NOMO-1 treated with DMSO at 0.1 percent for 48 hours (cell line): ENCODE data around the gene FADS3.

Experiments
- DNase-seq: peaks from one replicate; lab custom pipeline; 2025; ENCODE audit not compliant: unreplicated experiment; lab: John Stamatoyannopoulos, UW

The FADS3 gene

DNA sequence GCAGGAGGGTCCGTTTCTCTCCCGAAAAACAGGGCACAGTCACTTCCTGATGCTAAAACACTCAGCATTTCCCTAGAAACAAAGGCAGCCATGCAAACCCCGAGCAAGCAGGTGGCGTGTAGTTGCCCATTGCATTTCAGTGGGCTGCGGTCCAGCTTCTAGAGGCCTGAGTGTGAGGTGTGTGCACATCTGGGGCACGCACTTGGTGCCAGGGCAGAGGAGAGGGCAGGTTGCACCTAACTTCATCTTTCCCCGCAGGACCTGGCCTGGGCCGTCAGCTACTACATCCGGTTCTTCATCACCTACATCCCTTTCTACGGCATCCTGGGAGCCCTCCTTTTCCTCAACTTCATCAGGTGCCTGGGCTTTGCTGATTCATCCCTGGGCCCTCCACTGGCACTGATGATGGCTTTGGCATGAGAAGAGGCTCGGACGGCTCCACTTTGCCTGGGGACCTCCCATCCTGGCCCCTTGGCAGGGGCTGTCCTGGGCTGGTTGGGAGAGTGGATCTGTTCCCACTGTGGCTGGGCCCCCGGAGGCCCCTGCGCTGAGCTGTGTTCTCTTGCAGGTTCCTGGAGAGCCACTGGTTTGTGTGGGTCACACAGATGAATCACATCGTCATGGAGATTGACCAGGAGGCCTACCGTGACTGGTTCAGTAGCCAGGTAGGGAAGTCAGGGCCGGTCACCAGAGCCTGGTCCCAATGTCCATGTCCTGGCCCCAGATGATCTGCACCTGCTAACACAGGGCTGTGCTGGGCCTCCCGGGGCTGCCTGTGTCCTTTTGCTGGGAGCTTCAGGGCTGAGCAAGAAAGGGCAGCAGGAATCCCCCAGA lies 28.4 kb downstream of the FADS3 start:
- DNase-seq, result no peak

DNA sequence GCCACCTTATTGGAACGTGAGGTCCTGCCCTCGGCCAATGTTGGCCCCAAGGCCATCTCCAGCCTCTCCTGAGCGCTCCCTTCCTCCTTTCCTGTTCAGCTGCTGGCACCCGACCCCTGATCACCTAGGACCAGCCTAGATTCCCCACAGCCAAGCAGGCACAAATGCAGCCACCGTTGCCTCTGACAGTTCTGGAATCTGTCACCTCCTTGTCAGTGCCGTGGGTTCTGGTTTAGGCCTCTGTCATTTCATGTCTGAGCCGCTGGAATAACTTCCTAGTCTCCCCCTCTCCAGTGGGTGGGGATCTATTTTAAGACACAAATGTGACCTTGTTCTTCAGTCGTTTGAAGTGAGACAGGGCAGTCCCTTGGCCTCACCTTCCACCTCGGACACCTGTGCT lies 29.7 kb downstream of the FADS3 start:
- no peak for DNase-seq

- DNase-seq, result no peak
Observed at GRCh38 chr11:61860054-61860903, 31.1 kb downstream of the FADS3 start.

- DNase-seq, result no peak
Observed at GRCh38 chr11:61855939-61856680, 35.2 kb downstream of the FADS3 start.

- no peak for DNase-seq
Observed at GRCh38 chr11:61854966-61855714, 36.2 kb downstream of the FADS3 start.

- no peak for DNase-seq
Observed at GRCh38 chr11:61854206-61854895, 37.0 kb downstream of the FADS3 start.

DNA sequence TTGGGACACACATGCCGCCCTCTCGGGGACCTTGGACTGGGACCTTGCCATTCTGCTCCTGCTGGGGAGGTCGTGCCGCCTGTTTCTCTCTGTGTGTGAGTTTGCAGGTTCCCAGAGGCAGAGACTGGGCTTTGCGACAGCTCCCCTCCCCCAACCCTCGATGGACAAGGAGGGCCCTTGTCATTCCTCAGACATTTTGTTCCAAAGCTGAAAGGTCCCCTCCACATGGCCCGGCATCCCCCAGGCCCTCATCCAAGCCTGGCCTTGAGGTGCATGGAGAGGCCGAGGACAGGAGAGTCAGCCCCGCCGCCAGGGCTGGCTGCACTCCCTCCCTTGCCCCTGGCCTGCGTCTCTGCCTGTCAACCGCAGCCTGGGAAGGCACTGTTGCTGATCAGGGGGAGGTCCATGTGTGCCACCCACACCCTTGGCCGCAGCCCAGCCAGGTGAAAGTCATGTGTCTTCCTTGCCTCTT lies 37.6 kb downstream of the FADS3 start:
- DNase-seq, result no peak

DNA sequence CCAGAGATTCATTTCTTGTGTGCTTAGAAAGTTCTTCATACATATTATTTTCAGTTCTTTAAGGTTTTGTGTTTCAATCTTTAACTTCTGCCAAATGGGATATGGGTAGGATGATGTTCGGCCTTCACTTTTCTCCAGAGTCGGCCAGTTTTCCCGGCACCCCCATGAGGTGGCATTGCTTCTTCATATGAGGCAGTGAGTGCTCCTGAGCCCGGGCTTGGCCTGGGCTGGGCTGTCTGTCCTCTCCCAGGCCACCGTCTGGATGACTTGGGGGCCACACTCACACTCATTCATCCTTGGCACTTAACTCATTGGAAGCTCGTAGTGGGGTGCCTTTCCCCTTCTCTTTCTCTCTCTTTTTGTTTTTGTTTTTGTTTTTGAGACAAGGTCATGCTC lies 39.4 kb downstream of the FADS3 start:
- no peak for DNase-seq

- no peak for DNase-seq
Observed at GRCh38 chr11:61851113-61851899, 40.0 kb downstream of the FADS3 start.

- DNase-seq, result no peak
Observed at GRCh38 chr11:61850687-61851086, 40.7 kb downstream of the FADS3 start.

DNA sequence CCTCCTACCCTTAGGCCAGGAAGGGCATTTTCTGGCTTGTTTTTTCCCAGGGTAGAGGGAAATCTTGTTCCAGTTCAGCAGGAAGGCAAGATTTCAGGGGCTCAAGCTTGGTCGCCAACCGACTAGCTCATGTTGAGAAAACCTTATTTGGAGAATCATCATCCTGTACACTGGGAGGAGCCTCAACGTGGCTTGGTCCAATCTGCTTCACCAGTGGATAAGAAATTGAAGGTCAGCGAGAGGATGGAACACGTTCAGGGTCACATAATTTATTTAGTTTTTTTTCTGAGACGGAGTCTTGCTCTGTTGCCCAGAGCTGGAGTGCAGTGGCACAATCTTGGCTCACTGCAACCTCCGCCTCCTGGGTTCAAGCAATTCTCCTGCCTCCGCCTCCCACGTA lies 42.7 kb downstream of the FADS3 start:
- DNase-seq, result no peak

DNA sequence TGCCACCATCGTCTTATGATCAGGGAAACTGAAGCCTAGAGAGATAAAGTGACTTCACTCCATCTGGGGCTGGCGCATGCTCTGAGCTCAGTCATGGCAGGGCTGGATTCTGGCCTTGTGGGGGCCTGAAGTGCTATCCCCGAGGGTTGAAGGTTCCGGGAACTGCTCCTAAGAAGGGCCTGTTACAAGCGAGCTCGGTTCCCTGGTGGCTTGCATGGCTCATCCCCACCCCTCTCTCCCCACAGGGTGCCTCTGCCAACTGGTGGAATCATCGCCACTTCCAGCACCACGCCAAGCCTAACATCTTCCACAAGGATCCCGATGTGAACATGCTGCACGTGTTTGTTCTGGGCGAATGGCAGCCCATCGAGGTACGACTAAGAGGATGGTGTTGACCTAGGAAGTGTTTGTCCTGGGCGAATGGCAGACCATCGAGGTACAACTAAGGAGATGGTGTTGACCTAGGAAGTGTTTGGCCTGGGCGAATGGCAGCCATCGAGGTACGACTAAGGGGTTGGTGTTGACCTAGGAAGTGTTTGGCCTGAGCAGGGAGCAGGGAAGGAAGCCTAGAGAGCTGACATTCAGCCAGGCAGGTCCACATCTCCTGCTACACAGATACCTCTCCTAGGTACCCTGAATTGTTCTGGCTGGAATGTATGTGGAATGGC lies 43.3 kb downstream of the FADS3 start:
- no peak for DNase-seq

GRCh38 chr11:61846362-61847020 lies 44.9 kb downstream of the FADS3 start:
- no peak for DNase-seq

DNA sequence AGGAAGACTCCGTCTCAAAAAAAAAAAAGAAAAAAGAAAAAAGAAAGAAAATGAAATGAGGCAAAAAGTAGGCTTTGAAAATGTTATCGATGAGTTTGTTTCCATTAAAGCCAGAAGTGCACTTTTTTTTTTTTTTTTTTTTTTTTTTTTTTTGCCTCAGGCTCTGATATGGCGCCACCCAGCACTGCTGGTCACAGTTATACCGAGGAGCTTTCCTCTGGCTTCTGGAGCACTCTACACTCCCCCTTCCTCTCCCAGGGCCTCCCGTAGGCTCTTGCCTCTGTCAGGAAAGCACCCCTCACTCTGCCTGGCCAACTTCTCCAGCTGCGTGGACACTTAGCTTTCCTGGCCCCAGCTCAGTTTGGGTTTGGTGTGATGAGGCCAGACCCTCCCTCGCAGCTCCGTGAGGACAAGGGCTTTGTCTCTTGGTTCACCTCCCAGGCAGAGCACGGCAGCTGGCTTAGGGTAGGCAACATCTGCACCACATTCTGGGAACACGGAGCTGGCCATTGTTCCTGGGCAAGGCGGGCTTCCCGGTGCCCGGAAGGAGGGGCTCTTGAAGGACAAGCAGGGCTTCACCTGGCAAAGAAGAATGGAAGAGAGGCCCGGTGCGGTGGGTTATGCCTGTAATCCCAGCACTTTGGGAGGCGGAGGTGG lies 46.3 kb downstream of the FADS3 start:
- DNase-seq, result no peak

- no peak for DNase-seq
Observed at GRCh38 chr11:61842528-61842820, 48.9 kb downstream of the FADS3 start.

DNA sequence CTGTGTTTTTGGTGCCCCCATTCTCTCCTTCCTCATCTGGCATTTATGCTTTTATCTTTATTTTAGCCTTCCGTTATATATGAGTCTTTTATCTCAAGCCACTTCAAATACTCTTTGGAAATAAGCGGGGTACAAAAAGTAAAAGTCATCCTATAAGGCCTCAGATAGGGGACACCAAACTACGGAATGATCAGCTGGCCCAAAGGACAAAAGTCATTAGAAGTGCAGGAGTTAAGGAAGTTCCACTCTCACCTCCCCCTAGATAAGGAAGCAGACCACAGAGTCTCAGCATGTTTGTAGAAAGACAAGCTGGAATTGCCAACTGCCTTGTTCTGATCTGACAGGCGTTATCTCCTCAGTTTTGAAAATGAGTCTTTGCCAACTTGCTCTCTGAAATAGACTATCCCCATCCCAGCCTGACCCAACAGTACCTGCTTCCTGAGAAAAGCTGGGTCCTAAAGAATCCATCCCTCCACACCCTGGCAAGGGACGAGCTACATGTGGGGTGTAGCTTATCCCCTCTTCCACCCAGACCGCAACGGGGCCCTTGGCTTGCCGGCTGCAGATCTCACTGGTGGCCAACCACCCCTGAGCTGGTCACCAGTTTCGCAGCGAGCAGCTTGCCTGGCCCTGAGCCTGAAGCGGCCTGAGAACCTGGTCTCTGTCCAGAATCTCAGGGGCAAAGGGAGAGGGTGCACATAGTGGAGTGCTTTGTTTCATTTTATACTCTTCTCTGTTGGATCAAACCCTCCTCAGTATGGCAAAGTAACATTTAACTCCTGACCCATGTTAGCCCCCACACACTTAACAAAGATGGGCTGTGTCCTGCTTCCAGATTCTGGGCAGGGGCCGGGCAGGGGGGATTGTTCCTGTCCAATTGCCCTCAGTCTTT lies 49.5 kb downstream of the FADS3 start:
- DNase-seq, result no peak

GRCh38 chr11:61840371-61840770 lies 51.0 kb downstream of the FADS3 start:
- DNase-seq, result no peak
